CD4-positive, alpha-beta T cell treated with Interleukin-4 for 1 hour (primary cell): Measurements from ENCODE around the gene PALMD.

Source experiments
- DNase-seq, 2 donors: peaks; one replicate each; pipeline ENCODE4 v3.0.0-alpha.2; 2020 to 2022

PALMD gene

GRCh38 chr1:99636647-99637175 lies 9.2 kb upstream of the PALMD start:
- no peak for DNase-seq

- no peak for DNase-seq
These were observed 7.1 kb upstream of the PALMD start for GRCh38 chr1:99638853-99639252.

DNA sequence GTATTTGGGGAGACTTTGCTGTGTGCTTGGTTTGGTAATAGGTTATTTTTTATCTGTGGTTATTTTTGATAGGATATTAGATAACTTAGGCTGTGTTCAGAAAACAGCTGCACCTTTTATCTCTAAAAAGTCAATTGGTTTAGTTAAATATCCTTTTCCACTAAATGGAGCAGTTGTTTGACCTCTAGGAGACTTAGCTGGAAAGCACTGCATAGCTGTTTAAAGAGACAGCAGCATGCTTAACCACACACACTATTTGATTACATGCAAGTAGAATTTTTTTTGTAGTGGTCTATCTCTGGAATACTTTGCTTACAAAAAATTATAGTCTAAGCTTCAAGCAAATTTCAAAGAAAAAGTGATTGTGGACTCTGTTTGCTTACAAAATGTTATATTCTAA lies 6.5 kb upstream of the PALMD start:
- no peak for DNase-seq

- no peak for DNase-seq
These were observed 6.0 kb upstream of the PALMD start for GRCh38 chr1:99639945-99640344.

- no peak for DNase-seq
These were observed 5.2 kb upstream of the PALMD start for GRCh38 chr1:99640672-99641071.

DNA sequence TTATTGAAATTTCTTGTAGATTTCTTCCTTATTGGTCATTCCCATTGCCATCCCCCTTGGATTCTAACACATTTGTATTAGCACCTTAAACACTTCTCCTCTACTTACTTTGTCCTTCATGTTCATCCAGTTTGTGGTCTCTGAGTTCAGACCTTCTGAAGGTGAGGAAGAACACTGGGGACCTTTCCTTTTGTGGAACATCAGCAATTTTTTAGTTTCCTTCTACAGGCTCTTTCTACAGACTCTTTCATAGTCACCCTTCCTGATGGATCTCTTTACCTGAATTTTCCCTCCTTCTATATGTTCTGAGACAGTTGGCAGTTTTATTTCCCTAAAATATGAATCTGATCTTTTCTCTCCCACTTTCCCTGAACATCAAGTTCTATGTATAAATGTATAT lies 4.4 kb upstream of the PALMD start:
- no peak for DNase-seq

GRCh38 chr1:99642053-99642452 lies 3.9 kb upstream of the PALMD start:
- no peak for DNase-seq

DNA sequence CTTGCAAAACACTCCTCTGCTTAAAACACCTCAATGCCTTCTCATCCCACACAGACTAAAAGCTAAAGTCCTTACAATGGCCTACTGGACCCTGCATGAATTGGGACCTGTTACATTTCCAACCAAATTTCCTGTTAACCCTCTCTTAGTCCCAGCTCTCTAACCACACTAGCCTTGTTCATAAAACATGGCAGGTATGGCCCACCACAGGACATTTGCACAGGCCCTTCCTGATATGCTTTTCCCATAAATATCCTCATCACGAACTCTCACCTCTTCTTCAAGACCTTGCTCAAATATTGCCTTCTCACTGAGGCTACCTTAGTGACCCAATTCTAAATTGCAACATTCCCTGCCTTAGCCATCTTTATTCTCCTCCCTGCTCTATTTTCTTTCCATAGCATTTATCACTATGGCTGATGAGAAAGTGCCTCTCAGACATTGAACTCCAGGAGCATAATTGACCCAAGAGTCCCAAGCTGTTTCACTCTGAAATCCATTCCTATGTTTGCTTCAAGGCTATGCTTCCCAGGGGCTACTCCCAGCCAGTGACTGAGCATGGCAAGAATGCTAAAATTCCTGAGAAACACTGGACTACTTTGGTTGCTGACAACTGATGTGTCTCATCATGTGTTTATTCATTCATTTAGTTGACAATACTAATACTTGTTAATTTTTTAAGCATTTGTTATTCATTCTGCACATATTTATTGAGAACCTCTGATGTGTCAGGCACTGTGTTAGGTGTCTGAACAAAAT lies 2.7 kb upstream of the PALMD start:
- DNase-seq = no peak

DNA sequence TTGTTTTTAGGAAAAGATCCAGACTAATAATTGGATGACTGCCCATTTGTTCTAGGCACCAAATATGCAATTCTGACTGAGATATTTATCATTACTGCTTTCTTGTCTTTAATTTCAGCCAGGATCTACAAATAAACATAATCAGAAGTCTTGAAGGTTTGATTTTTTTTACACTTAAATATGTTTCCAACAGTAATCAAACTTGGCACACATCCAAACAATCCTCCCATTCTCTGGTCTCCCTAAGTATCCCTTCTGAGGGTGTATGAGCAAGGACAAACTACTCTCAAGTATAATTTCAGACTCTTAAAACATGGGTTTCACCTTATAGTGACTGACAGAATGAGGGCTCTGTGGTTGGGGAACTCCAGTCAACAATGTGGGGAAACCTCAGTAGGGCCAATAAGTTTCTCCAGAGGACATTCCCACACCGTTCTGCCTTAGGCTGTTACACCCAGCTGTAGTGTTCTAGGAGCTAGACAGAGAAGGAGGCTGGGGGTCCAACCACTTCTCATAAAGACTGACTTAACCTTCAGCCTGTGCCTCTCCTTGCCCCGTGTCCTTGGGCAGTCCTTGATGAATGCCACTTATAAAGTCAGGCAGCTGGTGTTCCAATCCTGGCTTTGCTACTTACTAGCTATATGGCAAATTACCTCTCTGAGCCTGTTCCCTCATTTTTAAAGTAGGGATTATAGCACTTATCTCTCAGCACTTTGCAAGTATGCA lies 1.5 kb upstream of the PALMD start:
- no peak for DNase-seq

GRCh38 chr1:99645203-99645602 lies 710 bp upstream of the PALMD start:
- no peak for DNase-seq

DNA sequence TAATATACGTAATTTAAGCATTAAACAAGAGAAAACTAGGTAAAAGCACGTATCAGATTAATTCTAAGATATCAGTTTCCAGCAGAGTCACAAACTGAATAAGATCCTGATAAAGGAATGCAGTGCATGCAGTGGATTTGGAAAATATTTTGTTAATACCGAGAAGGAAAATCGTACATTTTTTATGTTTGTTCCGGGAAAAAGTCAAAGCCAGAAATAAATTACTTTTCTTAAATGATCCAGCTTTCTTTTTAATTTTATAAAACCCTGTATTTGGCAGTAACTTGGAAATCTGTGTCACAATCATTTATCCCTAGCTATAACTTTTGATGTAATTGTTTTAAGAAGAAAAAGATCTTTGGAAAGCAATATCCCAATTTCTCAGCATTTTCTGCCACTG lies 955 bp downstream of the PALMD start:
- DNase-seq = no peak

DNA sequence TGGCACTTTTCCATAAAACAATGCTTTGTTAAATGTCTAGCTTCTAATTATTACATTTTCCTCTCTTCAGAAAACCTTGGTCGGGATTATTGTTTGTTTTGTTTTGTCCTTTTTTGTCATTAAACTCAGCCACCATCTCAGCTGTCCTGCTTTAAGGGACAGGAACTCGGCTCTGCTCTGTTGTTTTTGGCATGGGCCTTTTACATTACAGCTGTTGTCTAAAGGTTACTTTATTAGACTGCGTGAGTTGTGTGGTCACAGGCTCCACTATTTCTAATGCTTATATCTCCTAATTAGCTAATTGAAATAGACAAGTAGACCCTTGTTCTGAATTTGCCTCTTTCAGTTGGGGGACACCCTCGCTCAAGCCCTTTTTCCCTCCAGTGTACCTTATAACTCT lies 1.6 kb downstream of the PALMD start:
- DNase-seq = no peak

DNA sequence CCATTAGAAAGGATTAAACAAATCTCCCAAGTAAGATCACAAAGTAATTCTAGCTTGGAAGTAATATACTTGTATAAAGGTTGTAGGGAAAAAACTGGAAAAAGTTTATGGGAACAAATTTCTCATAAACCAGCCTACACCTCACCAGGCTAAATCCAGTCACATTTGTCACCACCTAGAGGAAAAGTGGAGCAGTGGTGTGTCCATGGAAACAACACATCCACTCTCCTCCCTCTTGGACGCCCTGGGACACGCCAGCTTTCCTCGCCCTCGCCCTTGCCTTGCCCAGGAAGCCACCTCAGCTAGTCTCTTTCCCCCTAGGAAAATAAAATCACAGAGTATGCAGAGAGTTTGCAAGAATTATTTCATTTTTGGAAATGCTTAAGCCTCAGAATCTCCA lies 2.2 kb downstream of the PALMD start:
- DNase-seq = no peak

- DNase-seq = no peak
These were observed 4.1 kb downstream of the PALMD start for GRCh38 chr1:99650030-99650429.

DNA sequence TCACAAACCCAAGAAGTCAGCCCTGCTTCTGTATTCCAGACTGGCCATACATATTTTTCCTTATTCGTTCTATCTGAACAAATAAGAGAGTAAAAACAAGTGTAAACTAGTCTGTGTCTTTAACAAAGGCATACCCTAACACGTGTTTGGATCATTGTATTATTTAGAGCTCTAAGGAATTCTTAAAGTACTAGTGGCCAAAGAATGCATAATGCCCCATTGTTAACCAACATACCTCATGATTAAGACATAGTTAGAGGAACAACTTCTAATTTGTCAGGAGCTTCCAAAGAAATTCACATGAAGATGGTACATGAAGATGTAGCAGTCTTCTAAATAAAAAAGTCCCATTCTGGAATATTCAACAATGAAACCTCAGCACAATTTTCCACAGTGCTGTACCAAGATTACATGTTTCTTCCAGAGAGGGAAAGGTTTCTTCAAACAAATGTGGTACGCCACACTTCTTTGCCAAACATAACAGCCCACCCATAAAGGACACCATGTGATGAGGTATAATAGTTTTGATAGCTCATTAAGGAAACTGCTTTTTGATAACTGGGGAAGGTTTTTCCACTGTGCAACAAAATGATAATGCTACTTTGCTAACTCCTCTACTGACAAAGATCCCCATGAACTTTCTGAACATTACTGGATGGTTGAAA lies 5.0 kb downstream of the PALMD start:
- no peak for DNase-seq

- no peak for DNase-seq
These were observed 7.0 kb downstream of the PALMD start for GRCh38 chr1:99652881-99653281.

DNA sequence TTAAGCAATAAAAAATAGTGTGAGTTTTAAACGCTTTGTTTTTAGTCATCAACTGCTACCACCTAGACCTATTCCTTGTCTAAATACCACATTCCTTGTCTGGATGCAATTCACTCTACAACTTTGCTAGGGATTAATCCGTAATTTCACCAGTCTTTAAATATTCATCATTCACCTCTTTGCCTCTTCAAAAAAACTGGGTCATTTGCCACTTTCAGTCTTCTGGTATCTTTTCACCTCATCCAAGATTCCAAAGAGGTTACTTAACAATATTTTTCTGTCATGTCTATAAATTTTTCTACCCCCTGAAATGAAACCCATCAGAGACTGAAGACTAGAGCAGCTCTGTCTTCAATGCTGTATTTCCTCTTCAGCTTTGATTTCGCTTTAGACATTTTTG lies 9.5 kb downstream of the PALMD start:
- DNase-seq = no peak

DNA sequence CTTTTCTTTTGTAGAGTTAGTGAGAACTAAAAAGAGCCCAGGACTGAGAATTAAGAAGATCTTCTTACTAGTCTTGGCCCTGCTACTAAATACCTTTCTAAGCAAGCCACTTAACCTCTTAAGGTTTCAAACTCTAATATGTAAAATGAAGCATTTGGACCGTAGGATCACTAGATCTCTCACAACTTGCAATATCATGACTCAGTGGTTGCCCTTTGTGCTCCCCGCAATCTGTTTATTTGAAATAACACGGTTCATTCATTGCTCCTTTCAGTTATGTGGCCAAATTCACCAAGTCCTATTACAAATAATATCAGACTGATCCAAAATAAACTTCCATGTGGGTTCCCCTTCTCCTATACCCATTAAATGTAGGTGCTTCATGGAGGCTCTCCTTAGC lies 10.8 kb downstream of the PALMD start:
- no peak for DNase-seq

GRCh38 chr1:99657213-99658030 lies 11.5 kb downstream of the PALMD start:
- DNase-seq = no peak

DNA sequence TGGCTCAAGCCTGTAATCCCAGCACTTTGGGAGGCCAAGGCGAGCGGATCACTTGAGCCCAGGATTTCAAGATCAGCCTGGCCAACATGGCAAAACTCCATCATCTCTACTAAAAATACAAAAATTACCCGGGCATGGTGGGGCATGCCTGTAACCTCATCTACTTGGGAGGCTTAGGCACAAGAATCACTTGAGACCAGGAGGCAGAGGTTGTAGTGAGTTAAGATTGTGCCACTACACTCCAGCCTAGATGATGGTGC lies 12.0 kb downstream of the PALMD start:
- no peak for DNase-seq

- no peak for DNase-seq
These were observed 13.9 kb downstream of the PALMD start for GRCh38 chr1:99659755-99660210.

GRCh38 chr1:99660496-99660895 lies 14.6 kb downstream of the PALMD start:
- DNase-seq = no peak

DNA sequence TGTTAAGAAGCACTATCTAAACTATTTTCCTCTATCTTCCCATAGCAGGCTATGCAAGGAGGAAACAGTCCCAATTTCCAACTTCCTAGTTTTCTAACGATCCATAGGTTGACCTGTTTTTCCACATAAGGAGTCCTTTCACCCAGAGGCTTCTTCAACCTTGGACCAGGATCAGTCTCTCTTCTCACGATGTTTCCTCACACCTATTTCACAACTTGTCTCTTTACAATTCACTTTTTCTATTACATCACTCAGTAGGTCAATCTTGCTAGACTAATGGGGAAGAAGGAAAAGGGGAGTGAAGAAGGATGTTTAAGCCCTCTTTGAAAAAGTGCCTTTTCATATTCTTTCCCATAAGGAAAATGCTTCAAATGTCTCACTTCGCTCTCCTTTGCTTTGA lies 15.9 kb downstream of the PALMD start:
- no peak for DNase-seq
